ENCODE measurements around the gene MRO.
"Not testable (repeated sequence)": the region's sequence is repeated elsewhere in the genome, so short reads cannot be mapped to it uniquely, and the experiment has no call there.

MRO gene

GRCh38 chr18:50791599-50792438 lies 28.0 kb downstream of the MRO start:
- DNase-seq, result no peak

GRCh38 chr18:50790948-50791347 lies 28.9 kb downstream of the MRO start:
- no peak for DNase-seq

- no peak for DNase-seq
Measured at GRCh38 chr18:50790241-50790640, 29.6 kb downstream of the MRO start.

DNA sequence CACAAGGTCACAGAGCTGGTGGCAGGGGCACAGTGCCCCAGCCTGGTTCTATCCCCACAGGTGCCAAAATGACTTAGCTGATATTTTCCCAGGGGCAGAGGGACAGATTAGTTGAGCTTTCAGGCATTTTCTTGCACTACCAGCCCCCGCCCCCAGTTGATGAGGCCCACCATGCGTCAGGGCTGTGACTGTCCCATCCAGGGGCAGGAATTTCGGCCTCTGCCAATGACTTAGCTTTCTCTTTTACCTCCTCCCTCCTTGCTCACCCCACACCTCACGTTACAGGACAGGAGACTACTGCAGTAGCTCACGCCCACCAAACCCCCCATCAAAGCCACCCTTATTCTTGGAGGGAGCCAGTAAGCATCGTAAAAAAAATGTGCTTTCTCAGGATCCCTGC lies 31.5 kb downstream of the MRO start:
- DNase-seq, result no peak

DNA sequence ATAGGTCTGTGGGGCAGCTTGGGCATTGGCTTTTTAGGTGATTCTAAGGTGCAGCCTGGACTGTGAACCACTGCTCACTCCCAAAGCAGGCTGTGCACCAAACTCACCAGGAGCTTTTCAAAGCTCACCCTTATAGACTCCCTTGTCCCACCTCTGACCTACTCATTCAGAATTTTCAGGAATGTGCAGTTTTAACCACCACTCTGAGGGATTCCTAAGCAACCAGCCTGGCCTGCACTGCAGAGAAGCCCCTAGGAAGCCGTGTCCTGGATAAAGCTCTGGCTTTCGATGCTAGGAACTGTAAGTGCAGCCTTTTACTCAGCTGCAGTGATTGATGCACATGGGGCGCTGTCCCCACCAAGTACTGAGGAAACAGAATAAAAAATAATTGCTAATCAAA lies 33.0 kb downstream of the MRO start:
- no peak for DNase-seq

DNA sequence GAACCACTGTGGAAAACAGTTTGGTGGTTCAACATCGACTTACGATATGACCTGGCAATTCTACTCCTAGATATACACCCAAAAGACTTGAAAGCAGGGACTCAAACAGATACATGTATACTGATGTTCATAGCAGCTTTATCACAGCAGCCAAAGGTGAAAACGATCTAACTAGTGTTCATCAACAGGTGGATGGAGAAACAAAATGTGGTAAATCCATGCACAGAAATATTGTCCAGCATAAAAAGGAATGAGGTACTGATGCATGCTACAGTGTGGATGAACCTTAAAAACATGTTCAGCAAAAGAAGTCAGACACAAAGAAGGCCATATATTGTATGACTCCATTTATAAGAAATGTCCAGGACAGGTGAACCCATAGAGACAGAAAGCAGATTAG lies 36.3 kb downstream of the MRO start:
- DNase-seq, result no peak

- DNase-seq, result not testable (repeated sequence)
Measured at GRCh38 chr18:50779021-50779420, 40.8 kb downstream of the MRO start.

DNA sequence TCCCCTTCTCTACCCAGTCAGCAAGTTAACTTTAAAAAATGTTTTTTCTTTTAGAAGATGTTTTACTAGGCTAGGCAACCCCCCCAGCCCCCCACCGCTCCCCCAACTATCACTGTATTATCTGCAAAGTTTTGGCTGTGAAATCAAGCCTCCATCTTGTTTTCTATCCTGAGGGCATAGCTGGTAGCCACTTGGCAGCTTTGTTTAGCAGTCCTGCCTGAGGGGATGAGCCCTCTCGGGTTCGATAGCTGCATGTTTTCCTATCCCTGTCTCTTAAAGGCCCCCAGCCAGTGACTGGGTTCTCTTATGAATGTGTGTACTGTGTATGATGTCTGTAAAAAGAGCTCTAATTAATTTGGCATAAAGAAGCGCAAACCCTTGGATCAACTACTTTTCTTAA lies 43.4 kb downstream of the MRO start:
- DNase-seq, result no peak

GRCh38 chr18:50775726-50776125 lies 44.1 kb downstream of the MRO start:
- no peak for DNase-seq

DNA sequence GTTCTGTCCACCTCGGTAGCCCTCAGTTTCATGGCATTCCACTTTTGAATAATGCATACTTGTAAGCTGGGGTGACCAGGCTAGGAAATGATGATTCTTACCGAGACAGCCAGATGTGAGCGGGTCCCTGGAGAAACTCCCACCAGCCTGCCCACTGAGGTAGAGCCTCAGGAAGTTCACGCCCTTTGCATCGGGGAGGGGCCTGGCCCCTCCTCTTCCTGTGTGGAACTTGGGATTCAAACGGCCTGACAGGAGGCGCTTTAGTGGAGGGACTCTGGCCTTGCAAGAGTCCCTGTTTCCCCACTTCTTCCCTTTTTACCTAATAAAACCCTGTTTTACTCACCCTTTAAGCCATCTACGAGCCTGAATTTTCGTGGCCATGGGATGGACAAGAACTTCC lies 44.6 kb downstream of the MRO start:
- no peak for DNase-seq

DNA sequence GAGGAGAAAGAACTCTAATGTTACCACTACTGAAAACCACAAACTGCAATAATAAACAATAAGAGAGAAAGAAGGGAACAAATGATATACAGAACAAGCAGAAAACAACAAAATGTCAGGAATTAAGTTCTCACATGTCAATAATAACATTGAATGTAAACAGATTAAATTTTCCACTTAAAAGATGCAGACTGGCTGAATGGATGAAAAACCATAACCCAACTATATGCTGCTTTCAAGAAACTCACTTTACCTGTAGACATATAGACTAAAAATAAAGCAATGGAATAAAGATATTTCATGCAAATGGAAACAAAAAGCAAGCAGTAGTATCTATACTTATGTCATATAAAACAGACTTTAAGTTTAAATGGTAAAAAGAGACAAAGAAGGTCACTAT lies 50.4 kb downstream of the MRO start:
- no peak for DNase-seq

- DNase-seq, result no peak
Measured at GRCh38 chr18:50757358-50757757, 62.5 kb downstream of the MRO start.

DNA sequence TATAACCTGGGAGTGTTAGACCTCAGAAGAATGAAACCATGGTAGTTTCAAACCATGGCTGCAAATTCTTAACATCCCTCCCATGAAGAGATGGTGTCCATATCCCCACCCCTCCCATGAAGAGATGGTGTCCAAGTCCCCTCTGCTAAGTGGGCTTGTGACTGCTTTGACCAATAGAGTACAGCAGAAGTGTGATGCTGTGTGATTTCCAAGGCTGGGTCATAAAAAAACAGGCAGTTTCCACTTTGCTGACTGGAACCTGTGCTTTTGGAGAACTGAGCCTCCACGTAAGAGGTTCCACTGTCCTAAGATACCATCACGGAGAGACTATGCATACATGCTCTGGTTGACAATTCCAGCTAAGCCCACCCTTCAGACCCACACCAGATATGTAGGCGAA lies 65.5 kb downstream of the MRO start:
- no peak for DNase-seq

- DNase-seq, result no peak
Measured at GRCh38 chr18:50753311-50753710, 66.5 kb downstream of the MRO start.

DNA sequence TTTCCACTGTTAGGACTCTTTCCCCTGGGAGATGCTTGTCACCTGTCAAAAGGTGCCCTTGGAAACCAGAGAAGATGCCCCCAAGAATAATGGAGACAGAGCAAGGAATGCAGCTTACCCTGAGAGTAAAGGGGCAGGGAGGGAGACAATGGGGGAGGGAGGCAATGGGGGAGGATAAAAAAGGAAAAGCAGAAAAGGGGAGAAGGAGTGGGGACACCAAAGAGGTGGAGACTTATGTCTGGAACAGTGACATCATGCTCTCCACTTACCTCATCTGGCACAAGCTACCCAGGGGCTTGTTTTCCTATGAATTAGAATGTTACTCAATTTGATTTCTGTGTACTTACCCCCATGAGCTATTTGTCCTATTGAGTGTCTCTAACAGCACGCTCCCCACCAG lies 67.9 kb downstream of the MRO start:
- no peak for DNase-seq

GRCh38 chr18:50751490-50751889 lies 68.3 kb downstream of the MRO start:
- no peak for DNase-seq

GRCh38 chr18:50750546-50750945 lies 69.3 kb downstream of the MRO start:
- no peak for DNase-seq

DNA sequence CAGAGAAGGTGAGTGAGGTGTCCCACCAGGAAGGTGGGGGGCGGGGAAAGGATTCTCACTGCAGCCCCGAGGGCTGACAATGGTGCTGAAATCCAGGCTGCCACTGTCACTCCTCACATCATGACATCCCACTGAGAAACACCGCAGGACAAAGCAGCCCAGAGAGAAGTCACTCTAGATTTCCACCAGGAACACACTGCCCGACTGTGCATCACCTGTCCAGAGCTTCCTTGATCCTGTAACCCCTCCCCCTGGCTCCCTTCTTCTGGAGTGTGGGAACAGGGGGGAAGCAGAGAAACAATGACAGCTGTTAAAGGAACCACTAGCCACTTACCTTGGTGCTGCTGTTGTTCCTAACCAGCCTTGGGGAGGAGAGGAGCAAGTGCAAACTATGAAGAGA lies 69.9 kb downstream of the MRO start:
- no peak for DNase-seq

- DNase-seq, result no peak
Measured at GRCh38 chr18:50749421-50749820, 70.4 kb downstream of the MRO start.

GRCh38 chr18:50748243-50749229 lies 71.3 kb downstream of the MRO start:
- no peak for DNase-seq

DNA sequence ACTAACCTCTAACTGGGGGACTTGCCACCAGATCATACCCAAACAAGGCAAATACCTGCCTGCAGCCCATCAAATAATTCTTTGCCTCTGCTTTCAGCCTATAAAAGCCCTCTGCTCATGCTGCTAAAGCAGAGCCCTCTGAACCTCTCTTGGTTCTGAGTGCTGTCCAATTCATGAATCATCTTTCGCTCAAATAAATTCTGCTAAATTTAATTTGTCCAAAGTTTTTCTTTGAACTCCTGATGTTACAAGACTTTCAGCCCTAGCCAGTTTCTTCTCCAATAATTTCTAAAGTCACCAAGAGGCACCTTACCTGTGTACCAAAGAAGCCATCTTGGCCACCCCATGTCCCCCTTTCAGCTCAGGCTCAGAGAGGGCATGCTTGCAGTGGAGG lies 72.0 kb downstream of the MRO start:
- DNase-seq, result no peak

DNA sequence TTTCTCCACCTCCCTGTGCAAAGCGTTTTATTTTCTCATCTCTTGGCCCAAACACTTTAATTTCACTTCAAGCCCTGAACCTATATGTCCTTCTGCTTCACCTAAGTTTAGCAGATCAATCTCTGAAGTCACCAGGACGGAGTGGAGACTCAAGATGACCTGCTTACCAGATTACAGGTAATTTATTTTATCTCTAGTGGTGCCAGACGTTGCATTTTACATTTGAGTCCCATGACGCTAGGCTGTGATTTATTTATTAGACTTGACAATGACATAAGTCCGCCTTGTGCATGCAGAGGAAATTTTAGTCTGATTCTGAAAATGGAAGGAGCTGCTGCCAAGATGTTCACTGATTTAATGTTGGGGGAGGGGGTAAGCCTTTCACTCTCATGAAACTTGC lies 73.9 kb downstream of the MRO start:
- DNase-seq, result no peak

Measured in suppressor macrophage treated with lipopolysaccharide for 4 hours (primary cell).